ENCODE data around the gene MAP3K5. TPM values are rescaled to one million over a fixed set of nuclear protein-coding genes. Genes with fewer than 3 reads are reported as not detected.

The MAP3K5 gene
- polyA plus RNA-seq (2013), result 18.8 TPM

GRCh38 chr6:136792410-136793262, at the start of gene MAP3K5:
MAP3K5 (minus strand) TSS chr6:136792477; CDS start chr6:136792157, 320 bp downstream.
- ChIA-PET CTCF (interaction anchor here (0.6 to 7.5 kb wide), 54 partner anchors 9 to 1342 kb away, joined by 3 to 211 read pairs (median 5); no protein-coding TSS in a partner anchor), POLR2A (interaction anchor here (0.6 to 2.3 kb wide), 6 partner anchors 30 to 149 kb away, joined by 3 to 10 read pairs (median 6); partner anchors contain the start of gene PEX7)
- Histone ChIP-seq H3K4me3 (ENCODE audit: control insufficient read depth in 1 of 7, extremely low read depth in 1 of 7, insufficient read depth in 4 of 7, low read depth in 2 of 7, low read length in 6 of 7) (peak within 1 kb of the TSS; percentile 73 to 96 (median 92)), H3K36me3 (ENCODE audit: control insufficient read depth in 4 of 4, insufficient read depth in 4 of 4, low read length in 3 of 4) (no peaks in the 10 kb centered on the region), H3K27ac (ENCODE audit: insufficient read depth in 1 of 2, low read depth in 1 of 2, low read length in 2 of 2, poor library complexity in 1 of 2, severe bottlenecking in 2 of 2) (peak within 1 kb of the TSS; percentile 83 to 95), H3K9me3 (ENCODE audit: control extremely low read depth in 1 of 5, control insufficient read depth in 4 of 5, insufficient read depth in 2 of 5, low read depth in 1 of 5, low read length in 4 of 5) (no peaks in the 10 kb centered on the region), H3K27me3 (replicated peaks in 2 of 5; ENCODE audit: control insufficient read depth in 4 of 5, insufficient read depth in 5 of 5, low read length in 4 of 5) (no peaks in the 10 kb centered on the region), H3K4me1 (ENCODE audit: control extremely low read depth in 1 of 4, control insufficient read depth in 4 of 4, insufficient read depth in 4 of 4, low read length in 3 of 4) (peaks cover 23 to 39% (median 31%) of the 10 kb centered on the region in 4 experiments)
- WGBS (ENCODE audit: insufficient coverage), result 0% methylated on average over 69 of the region's 89 CpGs
- DNase-seq, result peak; percentile 93 to 98 (median 97)

GRCh38 chr6:136840276-136841001, 48.2 kb upstream of the MAP3K5 start:
- Histone ChIP-seq H3K27me3 (replicated peaks in 2 of 5; ENCODE audit: control insufficient read depth in 4 of 5, insufficient read depth in 5 of 5, low read length in 4 of 5) (no peaks in the 10 kb centered on the region), H3K4me3 (ENCODE audit: control insufficient read depth in 1 of 7, extremely low read depth in 1 of 7, insufficient read depth in 4 of 7, low read depth in 2 of 7, low read length in 6 of 7) (no peak overlapping the region), H3K27ac (ENCODE audit: insufficient read depth in 1 of 2, low read depth in 1 of 2, low read length in 2 of 2, poor library complexity in 1 of 2, severe bottlenecking in 2 of 2) (no peak overlapping the region), H3K9me3 (ENCODE audit: control extremely low read depth in 1 of 5, control insufficient read depth in 4 of 5, insufficient read depth in 2 of 5, low read depth in 1 of 5, low read length in 4 of 5) (no peaks in the 10 kb centered on the region), H3K36me3 (ENCODE audit: control insufficient read depth in 4 of 4, insufficient read depth in 4 of 4, low read length in 3 of 4) (peaks cover 4 to 9% (median 5%) of the 10 kb centered on the region in 4 experiments), H3K4me1 (ENCODE audit: control extremely low read depth in 1 of 4, control insufficient read depth in 4 of 4, insufficient read depth in 4 of 4, low read length in 3 of 4) (no peaks in the 10 kb centered on the region)
- POLR2A ChIA-PET, result no interaction called here
- DNase-seq, result no peak
- WGBS (ENCODE audit: insufficient coverage), result 97% methylated on average over 3 of the region's 4 CpGs
- CTCF ChIA-PET, result interaction anchor here (0.7 to 5.7 kb wide), 4 partner anchors 12 to 85 kb away, joined by 4 to 36 read pairs (median 5); partner anchors contain the start of gene SLC35D3

GRCh38 chr6:136831873-136832562, 39.7 kb upstream of the MAP3K5 start:
- ChIA-PET CTCF (no interaction called here), POLR2A (no interaction called here)
- H3K4me1 ChIP-seq (ENCODE audit: control extremely low read depth in 1 of 4, control insufficient read depth in 4 of 4, insufficient read depth in 4 of 4, low read length in 3 of 4), result peaks cover 0 to 3% (median 2%) of the 10 kb centered on the region in 4 experiments
- no peak overlapping the region for H3K27ac ChIP-seq (ENCODE audit: insufficient read depth in 1 of 2, low read depth in 1 of 2, low read length in 2 of 2, poor library complexity in 1 of 2, severe bottlenecking in 2 of 2)
- 100% methylated on average over 1 of the region's 1 CpG for WGBS (ENCODE audit: insufficient coverage)
- H3K9me3 ChIP-seq (ENCODE audit: control extremely low read depth in 1 of 5, control insufficient read depth in 4 of 5, insufficient read depth in 2 of 5, low read depth in 1 of 5, low read length in 4 of 5), result peaks cover 4 to 17% (median 9%) of the 10 kb centered on the region in 5 experiments
- H3K27me3 ChIP-seq (replicated peaks in 2 of 5; ENCODE audit: control insufficient read depth in 4 of 5, insufficient read depth in 5 of 5, low read length in 4 of 5), result no peaks in the 10 kb centered on the region
- H3K36me3 ChIP-seq (ENCODE audit: control insufficient read depth in 4 of 4, insufficient read depth in 4 of 4, low read length in 3 of 4), result peaks cover 2 to 33% (median 25%) of the 10 kb centered on the region in 4 experiments
- DNase-seq, result peak in 2 of 3 donors; percentile 22 to 26
- H3K4me3 ChIP-seq (ENCODE audit: control insufficient read depth in 1 of 7, extremely low read depth in 1 of 7, insufficient read depth in 4 of 7, low read depth in 2 of 7, low read length in 6 of 7), result no peak overlapping the region

GRCh38 chr6:136826216-136826615, 33.9 kb upstream of the MAP3K5 start:
- ChIA-PET POLR2A (no interaction called here), CTCF (interaction anchor here (0.6 kb wide), 1 partner anchor 128 kb away, joined by 3 read pairs; no protein-coding TSS in a partner anchor)
- H3K27me3 ChIP-seq (replicated peaks in 2 of 5; ENCODE audit: control insufficient read depth in 4 of 5, insufficient read depth in 5 of 5, low read length in 4 of 5), result no peaks in the 10 kb centered on the region
- peaks cover 2 to 26% (median 20%) of the 10 kb centered on the region in 4 experiments for H3K36me3 ChIP-seq (ENCODE audit: control insufficient read depth in 4 of 4, insufficient read depth in 4 of 4, low read length in 3 of 4)
- H3K4me3 ChIP-seq (ENCODE audit: control insufficient read depth in 1 of 7, extremely low read depth in 1 of 7, insufficient read depth in 4 of 7, low read depth in 2 of 7, low read length in 6 of 7), result no peak overlapping the region
- H3K9me3 ChIP-seq (ENCODE audit: control extremely low read depth in 1 of 5, control insufficient read depth in 4 of 5, insufficient read depth in 2 of 5, low read depth in 1 of 5, low read length in 4 of 5), result peaks cover 0 to 8% (median 2%) of the 10 kb centered on the region in 5 experiments
- peaks cover 3 to 14% (median 10%) of the 10 kb centered on the region in 4 experiments for H3K4me1 ChIP-seq (ENCODE audit: control extremely low read depth in 1 of 4, control insufficient read depth in 4 of 4, insufficient read depth in 4 of 4, low read length in 3 of 4)
- DNase-seq, result no peak
- WGBS (ENCODE audit: insufficient coverage), result 91% methylated on average over 3 of the region's 6 CpGs
- H3K27ac ChIP-seq (ENCODE audit: insufficient read depth in 1 of 2, low read depth in 1 of 2, low read length in 2 of 2, poor library complexity in 1 of 2, severe bottlenecking in 2 of 2), result no peak overlapping the region

GRCh38 chr6:136823128-136823660, 30.9 kb upstream of the MAP3K5 start:
- Histone ChIP-seq H3K4me3 (ENCODE audit: control insufficient read depth in 1 of 7, extremely low read depth in 1 of 7, insufficient read depth in 4 of 7, low read depth in 2 of 7, low read length in 6 of 7) (peak overlapping the region; percentile 28 to 96 (median 81)), H3K36me3 (ENCODE audit: control insufficient read depth in 4 of 4, insufficient read depth in 4 of 4, low read length in 3 of 4) (peaks cover 0 to 12% (median 5%) of the 10 kb centered on the region in 4 experiments), H3K27ac (ENCODE audit: insufficient read depth in 1 of 2, low read depth in 1 of 2, low read length in 2 of 2, poor library complexity in 1 of 2, severe bottlenecking in 2 of 2) (peak overlapping the region in 1 of 2 experiments; percentile 86), H3K9me3 (ENCODE audit: control extremely low read depth in 1 of 5, control insufficient read depth in 4 of 5, insufficient read depth in 2 of 5, low read depth in 1 of 5, low read length in 4 of 5) (no peaks in the 10 kb centered on the region), H3K4me1 (ENCODE audit: control extremely low read depth in 1 of 4, control insufficient read depth in 4 of 4, insufficient read depth in 4 of 4, low read length in 3 of 4) (peaks cover 0 to 14% (median 10%) of the 10 kb centered on the region in 4 experiments), H3K27me3 (replicated peaks in 2 of 5; ENCODE audit: control insufficient read depth in 4 of 5, insufficient read depth in 5 of 5, low read length in 4 of 5) (no peaks in the 10 kb centered on the region)
- ChIA-PET CTCF (interaction anchor here (1.0 to 2.4 kb wide), 3 partner anchors 17 to 179 kb away, joined by 4 to 10 read pairs (median 5); partner anchors contain the start of gene MAP3K5), POLR2A (interaction anchor here (1.0 to 2.7 kb wide), 2 partner anchors 31 to 85 kb away, joined by 3 to 7 read pairs; partner anchors contain the start of gene MAP3K5)
- 54% methylated on average over 26 of the region's 31 CpGs for WGBS (ENCODE audit: insufficient coverage)
- DNase-seq, result no peak
